OCI-LY7 (cell line): Measurements from ENCODE around the gene DHX9. TPM values are rescaled to one million over a fixed set of nuclear protein-coding genes. Genes with fewer than 3 reads are reported as not detected.

ENCODE experiments used
- BruUV-seq: library from RNA; stranded (reverse); fragments of 400-500 nt; replicated peaks from 2 replicates; lab custom pipeline; 2021; lab: Mats Ljungman, UMichigan
- CTCF ChIA-PET: fragments of 300-600 bp; sonication (Branson Sonifier 250); formaldehyde crosslinking; loops from one replicate; lab custom pipeline; 2022; ENCODE audit warnings: antibody characterized with exemption; ENCODE audit not compliant: unreplicated experiment; lab: Charles Lee
- POLR2A ChIA-PET: fragments of 300-600 bp; sonication (Branson Sonifier 250); formaldehyde crosslinking; loops from one replicate; lab custom pipeline; 2022; ENCODE audit warnings: antibody characterized with exemption; lab: Charles Lee
- DNase-seq: peaks from one replicate; pipeline ENCODE4 v3.0.0-alpha.2; 2015; ENCODE audit warnings: low spot score
- H2AFZ ChIP-seq: fragments of 200-600 bp; sonication (generic), shearing (Covaris generic); 2 replicates; pipeline ENCODE4 v1.6.1; 2014; ENCODE audit warnings: mild to moderate bottlenecking, antibody characterized with exemption, low read length, moderate library complexity
- H3K27ac ChIP-seq: fragments of 200-600 bp; sonication (generic); 2 replicates; pipeline ENCODE4 v1.5.1; 2014; ENCODE audit warnings: mixed run types, low read depth, mild to moderate bottlenecking, moderate library complexity, low read length, inconsistent platforms; ENCODE audit not compliant: poor library complexity, severe bottlenecking
- H3K36me3 ChIP-seq: fragments of 200-600 bp; sonication (generic); 2 replicates; pipeline ENCODE4 v1.6.1; 2014; ENCODE audit warnings: mild to moderate bottlenecking, antibody characterized with exemption, low read length, moderate library complexity, mixed read lengths; ENCODE audit not compliant: insufficient read depth
- H3K4me1 ChIP-seq: fragments of 200-600 bp; sonication (generic); 2 replicates; pipeline ENCODE4 v1.5.1; 2014; ENCODE audit warnings: mild to moderate bottlenecking, low read length; ENCODE audit not compliant: insufficient read depth, poor library complexity, severe bottlenecking
- H3K4me2 ChIP-seq: fragments of 200-600 bp; sonication (generic); 2 replicates; pipeline ENCODE4 v1.6.1; 2014; ENCODE audit warnings: mild to moderate bottlenecking, low read length
- H3K4me3 ChIP-seq: fragments of 200-600 bp; sonication (generic); 2 replicates; pipeline ENCODE4 v1.5.1; 2014; ENCODE audit warnings: mild to moderate bottlenecking, low read depth, low read length; ENCODE audit not compliant: poor library complexity, severe bottlenecking
- H3K79me2 ChIP-seq: fragments of 200-600 bp; sonication (generic); 2 replicates; pipeline ENCODE4 v1.6.1; 2016; ENCODE audit warnings: low read depth, mild to moderate bottlenecking, low read length, moderate library complexity, mixed read lengths; ENCODE audit not compliant: insufficient read depth
- H3K9me2 ChIP-seq: fragments of 200-600 bp; sonication (generic); 2 replicates; pipeline ENCODE4 v1.6.1; 2016; ENCODE audit warnings: mild to moderate bottlenecking, low read length, mixed read lengths; ENCODE audit not compliant: insufficient read depth
- H3K9me3 ChIP-seq: fragments of 200-600 bp; sonication (generic); 2 replicates; pipeline ENCODE4 v1.6.1; 2014; ENCODE audit warnings: mild to moderate bottlenecking, mixed run types, low read length, mixed read lengths
- H4K20me1 ChIP-seq: fragments of 200-600 bp; sonication (generic); 2 replicates; pipeline ENCODE4 v1.6.1; 2014; ENCODE audit warnings: mild to moderate bottlenecking, antibody characterized with exemption, low read length, moderate library complexity, mixed read lengths; ENCODE audit not compliant: insufficient read depth
- CTCF ChIP-seq: fragments of 200-600 bp; sonication (generic); conservative IDR thresholded peaks from 2 replicates; pipeline ENCODE4 v1.5.1; 2014; ENCODE audit warnings: mild to moderate bottlenecking, antibody characterized with exemption, low read length, moderate library complexity, mixed read lengths
- EZH2phosphoT487 ChIP-seq: fragments of 200-600 bp; sonication (generic); IDR thresholded peaks from 2 replicates; pipeline ENCODE4 v1.6.1; 2018; ENCODE audit warnings: low read depth, borderline replicate concordance, mild to moderate bottlenecking, mixed run types, antibody characterized with exemption, low read length, moderate library complexity, mixed read lengths
- intact Hi-C: fragments of 100-400 bp; cut with micrococcal nuclease; formaldehyde crosslinking; loops from one replicate; pipeline ENCODE4 v1.10.0; 2022; ENCODE audit not compliant: unreplicated experiment
- total RNA-seq, 2 experiments: library from RNA; depleted of rRNA in 1 of 2; stranded (reverse); fragments of >200 nt in 1 of 2; shearing (Covaris generic) in 1 of 2; gene quantifications; 2 replicates each; pipeline ENCODE4 v1.2.3, GENCODE V29; 2014 to 2022

DHX9 gene
- total RNA-seq, 2 experiments from 2014 or later = 217 to 271 TPM

- BruUV-seq = no TSS peak
- peak overlapping the region; percentile 84 for H3K27ac ChIP-seq
Observed at GRCh38 chr1:182927693-182928433, 88.7 kb downstream of the DHX9 start.

GRCh38 chr1:182930985-182931384, 91.8 kb downstream of the DHX9 start:
- no peak for TF ChIP-seq EZH2phosphoT487
- TF ChIP-seq CTCF = no peak
- H3K9me2 ChIP-seq = no peaks in the 10 kb centered on the region
- no peak overlapping the region for H3K4me3 ChIP-seq
- ChIA-PET POLR2A (interaction anchor here (0.5 to 0.7 kb wide), 3 partner anchors 73 to 347 kb away, joined by 3 read pairs; no protein-coding TSS in a partner anchor), CTCF (no interaction called here)
- peaks cover 11% of the 10 kb centered on the region; the same call in 1 of the 2 replicates for H3K9me3 ChIP-seq
- peaks cover 3% of the 10 kb centered on the region; the same call in 1 of the 2 replicates for H3K79me2 ChIP-seq
- intact Hi-C loops = no loop called here
- H3K36me3 ChIP-seq = no peaks in the 10 kb centered on the region
- BruUV-seq = no TSS peak
- no peak overlapping the region for H2AFZ ChIP-seq
- no peaks in the 10 kb centered on the region for H4K20me1 ChIP-seq
- H3K27ac ChIP-seq = no peak overlapping the region
- no peak overlapping the region for H3K4me2 ChIP-seq
- DNase-seq = no peak
- peaks cover 28% of the 10 kb centered on the region for H3K4me1 ChIP-seq

More at GRCh38 chr1:182927693-182928433, 88.7 kb downstream of the DHX9 start:
- CTCF ChIA-PET = interaction anchor here (0.9 kb wide), 1 partner anchor 143 kb away, joined by 3 read pairs; no protein-coding TSS in a partner anchor
- Histone ChIP-seq H3K9me3 (no peaks in the 10 kb centered on the region), H2AFZ (peak overlapping the region; percentile 77; the same call in 1 of the 2 replicates), H3K4me2 (peak overlapping the region; percentile 64), H3K36me3 (no peaks in the 10 kb centered on the region), H3K9me2 (no peaks in the 10 kb centered on the region), H3K4me1 (peaks cover 32% of the 10 kb centered on the region), H3K4me3 (peak overlapping the region; percentile 59), H4K20me1 (no peaks in the 10 kb centered on the region), H3K79me2 (peaks cover 3% of the 10 kb centered on the region; the same call in 1 of the 2 replicates)
- intact Hi-C loops = loop anchor here (2.0 to 5.0 kb wide), 2 partner anchors 99 to 544 kb away; partner anchors contain the start of gene SMG7
- DNase-seq = peak; percentile 77
- POLR2A ChIA-PET = interaction anchor here (0.5 to 1.9 kb wide), 29 partner anchors 9 to 704 kb away, joined by 3 to 6 read pairs (median 3); no protein-coding TSS in a partner anchor
- TF ChIP-seq EZH2phosphoT487 (no peak), CTCF (no peak)

GRCh38 chr1:182935716-182936115, 96.6 kb downstream of the DHX9 start:
- BruUV-seq = no TSS peak
- no peak for DNase-seq
- Histone ChIP-seq H3K4me3 (no peak overlapping the region), H4K20me1 (no peaks in the 10 kb centered on the region), H2AFZ (no peak overlapping the region), H3K27ac (no peak overlapping the region), H3K4me1 (no peaks in the 10 kb centered on the region), H3K4me2 (no peak overlapping the region), H3K9me3 (peaks cover 11% of the 10 kb centered on the region; the same call in 1 of the 2 replicates), H3K79me2 (no peaks in the 10 kb centered on the region), H3K9me2 (no peaks in the 10 kb centered on the region), H3K36me3 (no peaks in the 10 kb centered on the region)
- POLR2A ChIA-PET = interaction anchor here (0.7 to 1.7 kb wide), 4 partner anchors 8 to 508 kb away, joined by 3 to 7 read pairs (median 5); no protein-coding TSS in a partner anchor
- TF ChIP-seq CTCF = no peak
- no peak for TF ChIP-seq EZH2phosphoT487
- intact Hi-C loops = no loop called here
- CTCF ChIA-PET = no interaction called here
